Fibroblast of mammary gland (primary cell): ENCODE measurements around the gene TTC28.
"Not testable (repeated sequence)": the region's sequence is repeated elsewhere in the genome, so short reads cannot be mapped to it uniquely, and the experiment has no call there.

ENCODE experiments used
- DNase-seq: peaks from one replicate; pipeline ENCODE4 v3.0.0-alpha.2; 2010; ENCODE audit warnings: low read depth
- H3K4me3 ChIP-seq: 2 replicates; pipeline ENCODE4 v1.5.1; 2011; ENCODE audit warnings: low read depth, mild to moderate bottlenecking, low read length, moderate library complexity; ENCODE audit not compliant: control insufficient read depth
- CTCF ChIP-seq: conservative IDR thresholded peaks from 2 replicates; pipeline ENCODE4 v1.5.1; 2011; ENCODE audit warnings: low read depth, low read length, inconsistent platforms; ENCODE audit not compliant: control insufficient read depth, insufficient read depth

TTC28 gene

GRCh38 chr22:28669387-28669786, 10.3 kb downstream of the TTC28 start:
- DNase-seq, result no peak
- H3K4me3 ChIP-seq, result no peak overlapping the region
- no peak for TF ChIP-seq CTCF

- not testable (repeated sequence) for DNase-seq
These were observed 16.1 kb downstream of the TTC28 start for GRCh38 chr22:28663569-28663942.

GRCh38 chr22:28658448-28658847, 21.2 kb downstream of the TTC28 start:
- TF ChIP-seq CTCF, result no peak

More at GRCh38 chr22:28663569-28663942, 16.1 kb downstream of the TTC28 start:
- not testable (repeated sequence) for H3K4me3 ChIP-seq

GRCh38 chr22:28656181-28656580, 23.5 kb downstream of the TTC28 start:
- TF ChIP-seq CTCF, result no peak
- no peak for DNase-seq
- H3K4me3 ChIP-seq, result no peak overlapping the region

More at GRCh38 chr22:28658448-28658847, 21.2 kb downstream of the TTC28 start:
- DNase-seq, result no peak
- H3K4me3 ChIP-seq, result no peak overlapping the region

GRCh38 chr22:28650463-28650862, 29.2 kb downstream of the TTC28 start:
- H3K4me3 ChIP-seq, result no peak overlapping the region
- no peak for DNase-seq
- no peak for TF ChIP-seq CTCF

- H3K4me3 ChIP-seq, result no peak overlapping the region
- TF ChIP-seq CTCF, result no peak
- DNase-seq, result no peak
These were observed 30.8 kb downstream of the TTC28 start for GRCh38 chr22:28648792-28649191.

- no peak overlapping the region for H3K4me3 ChIP-seq
- no peak for TF ChIP-seq CTCF
- DNase-seq, result no peak
These were observed 32.4 kb downstream of the TTC28 start for GRCh38 chr22:28647216-28647615.

- TF ChIP-seq CTCF, result no peak
- no peak overlapping the region for H3K4me3 ChIP-seq
- DNase-seq, result no peak
These were observed 40.3 kb downstream of the TTC28 start for GRCh38 chr22:28639321-28639720.
